Measurements from ENCODE around the gene VWF. TPM values are rescaled to one million over a fixed set of nuclear protein-coding genes. Genes with fewer than 3 reads are reported as not detected.

VWF gene
- total RNA-seq, 4 donors from 2014 or later, result 94.3 to 261 (median 162) TPM

GRCh38 chr12:5953835-5954586, 170.5 kb downstream of the VWF start:
- no peak for ATAC-seq
- Histone ChIP-seq H3K9me3 (no peaks in the 10 kb centered on the region), H3K4me3 (no peak overlapping the region), H3K36me3 (peaks cover 0 to 6% of the 10 kb centered on the region in 2 donors), H3K27me3 (peaks cover 33% of the 10 kb centered on the region), H3K27ac (no peak overlapping the region), H3K4me1 (no peaks in the 10 kb centered on the region)
- TF ChIP-seq POLR2AphosphoS5 (IDR thresholded peaks at IDR 0.05) (no peak), EP300 (IDR thresholded peaks at IDR 0.05) (no peak), POLR2A (IDR thresholded peaks at IDR 0.05) (no peak), CTCF (IDR thresholded peaks at IDR 0.05) (no peak)
- WGBS, 2 donors (ENCODE audit: low coverage in 1 of 2), result 78 to 93% methylated on average over 3 to 5 of the region's 5 CpGs

GRCh38 chr12:5952031-5952430, 172.4 kb downstream of the VWF start:
- no peak overlapping the region for H3K27ac ChIP-seq
- H3K27me3 ChIP-seq, result peaks cover 52% of the 10 kb centered on the region
- 94 to 97% methylated on average over 2 to 3 of the region's 3 CpGs for WGBS, 2 donors (ENCODE audit: low coverage in 1 of 2)
- H3K4me1 ChIP-seq, result no peaks in the 10 kb centered on the region
- no peak overlapping the region for H3K4me3 ChIP-seq
- H3K9me3 ChIP-seq, result no peaks in the 10 kb centered on the region
- ATAC-seq, result no peak
- H3K36me3 ChIP-seq, result peaks cover 0 to 6% of the 10 kb centered on the region in 2 donors
- no peak for TF ChIP-seq POLR2A (IDR thresholded peaks at IDR 0.05)
- no peak for TF ChIP-seq EP300 (IDR thresholded peaks at IDR 0.05)
- no peak for TF ChIP-seq CTCF (IDR thresholded peaks at IDR 0.05)
- TF ChIP-seq POLR2AphosphoS5 (IDR thresholded peaks at IDR 0.05), result no peak

DNA sequence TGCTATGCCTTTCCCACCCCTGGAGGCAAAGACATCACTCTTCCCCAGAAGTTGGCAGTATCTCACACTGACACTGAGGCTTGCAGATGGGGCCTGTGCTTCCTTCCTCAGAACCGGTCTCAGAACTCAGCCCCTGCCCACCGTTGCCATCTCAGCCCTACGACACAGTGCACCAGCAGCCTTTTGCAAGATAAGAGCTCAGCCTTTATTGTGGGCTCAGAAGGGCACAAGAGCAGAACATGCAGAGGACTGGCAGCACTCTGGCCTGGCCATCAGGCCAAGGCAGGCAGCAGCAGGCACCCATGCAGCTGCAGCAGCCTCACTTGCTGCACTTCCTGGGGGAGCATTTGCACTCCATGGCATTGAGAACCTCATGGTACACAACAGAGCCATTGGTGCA, 175.8 kb downstream of the VWF start:
- Histone ChIP-seq H3K36me3 (peaks cover 0 to 6% of the 10 kb centered on the region in 2 donors), H3K27ac (no peak overlapping the region), H3K4me1 (peaks cover 0 to 12% (median 4%) of the 10 kb centered on the region in 3 donors), H3K27me3 (peaks cover 65% of the 10 kb centered on the region), H3K4me3 (no peak overlapping the region), H3K9me3 (no peaks in the 10 kb centered on the region)
- no peak for TF ChIP-seq EP300 (IDR thresholded peaks at IDR 0.05)
- no peak for TF ChIP-seq POLR2AphosphoS5 (IDR thresholded peaks at IDR 0.05)
- TF ChIP-seq POLR2A (IDR thresholded peaks at IDR 0.05), result no peak
- TF ChIP-seq CTCF (IDR thresholded peaks at IDR 0.05), result no peak
- WGBS, 2 donors (ENCODE audit: low coverage in 1 of 2), result no CpG with 5 or more reads among the region's 3 CpGs
- ATAC-seq, result no peak

DNA sequence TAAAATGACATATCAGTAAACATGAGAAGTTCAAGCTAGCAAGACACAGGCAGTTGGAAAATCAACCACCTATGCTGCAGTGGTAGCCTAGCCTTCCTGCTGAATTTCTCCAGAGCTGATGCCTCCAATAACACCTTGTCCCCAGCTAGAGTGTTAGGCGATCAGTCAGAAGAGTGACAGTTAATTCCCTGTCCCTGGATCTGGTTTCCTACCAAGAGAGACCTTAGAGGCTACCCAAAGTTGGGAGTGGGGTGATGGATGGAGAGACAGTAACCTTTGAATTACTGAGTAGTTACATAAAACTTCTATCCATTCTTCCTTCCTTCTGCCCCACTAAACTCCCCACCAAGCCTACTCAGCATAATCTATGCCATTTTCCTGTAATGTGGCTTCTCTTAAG, 177.5 kb downstream of the VWF start:
- Histone ChIP-seq H3K36me3 (peaks cover 0 to 6% of the 10 kb centered on the region in 2 donors), H3K27ac (no peak overlapping the region), H3K4me1 (peaks cover 0 to 12% (median 4%) of the 10 kb centered on the region in 3 donors), H3K4me3 (no peak overlapping the region), H3K9me3 (no peaks in the 10 kb centered on the region), H3K27me3 (peaks cover 67% of the 10 kb centered on the region)
- no peak for ATAC-seq
- TF ChIP-seq POLR2A (IDR thresholded peaks at IDR 0.05), result no peak
- TF ChIP-seq POLR2AphosphoS5 (IDR thresholded peaks at IDR 0.05), result no peak
- TF ChIP-seq CTCF (IDR thresholded peaks at IDR 0.05), result no peak
- no peak for TF ChIP-seq EP300 (IDR thresholded peaks at IDR 0.05)
- no CpG with 5 or more reads among the region's 1 CpG for WGBS, 2 donors (ENCODE audit: low coverage in 1 of 2)

DNA sequence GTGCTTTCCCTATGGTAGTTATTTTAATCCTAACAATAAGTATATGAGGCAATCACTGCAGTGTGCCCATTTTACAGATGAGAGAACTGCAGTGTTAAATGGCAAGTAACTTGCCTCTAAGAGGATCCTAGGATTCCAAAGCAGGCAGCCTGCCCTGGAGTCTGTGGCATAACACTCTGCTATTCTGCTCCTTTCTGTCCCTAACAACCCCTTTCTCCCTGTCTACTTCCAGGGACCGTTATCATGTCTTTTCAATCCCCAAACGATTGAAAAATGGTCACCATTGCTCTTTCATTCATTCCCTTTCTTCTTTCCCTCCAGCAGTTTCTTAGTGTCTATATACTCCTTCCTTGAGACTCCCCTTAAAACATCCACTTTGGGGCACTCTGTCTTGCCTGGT, 178.1 kb downstream of the VWF start:
- 70 to 79% methylated on average over 2 of the region's 2 CpGs for WGBS, 2 donors (ENCODE audit: low coverage in 1 of 2)
- no peaks in the 10 kb centered on the region for H3K9me3 ChIP-seq
- H3K36me3 ChIP-seq, result peaks cover 0 to 3% of the 10 kb centered on the region in 2 donors
- ATAC-seq, result no peak
- no peak overlapping the region for H3K27ac ChIP-seq
- peaks cover 0 to 12% (median 4%) of the 10 kb centered on the region in 3 donors for H3K4me1 ChIP-seq
- TF ChIP-seq POLR2A (IDR thresholded peaks at IDR 0.05), result no peak
- TF ChIP-seq CTCF (IDR thresholded peaks at IDR 0.05), result no peak
- TF ChIP-seq EP300 (IDR thresholded peaks at IDR 0.05), result no peak
- TF ChIP-seq POLR2AphosphoS5 (IDR thresholded peaks at IDR 0.05), result no peak
- H3K4me3 ChIP-seq, result no peak overlapping the region
- H3K27me3 ChIP-seq, result peaks cover 67% of the 10 kb centered on the region

All from gastroesophageal sphincter (tissue), 4 donors.